ENCODE data around the gene SEZ6.

SEZ6 gene

GRCh38 chr17:28954886-28955285 lies 50.9 kb downstream of the SEZ6 start:
- DNase-seq (ENCODE audit: low read depth), result no peak
- TF ChIP-seq, protein P1, sequence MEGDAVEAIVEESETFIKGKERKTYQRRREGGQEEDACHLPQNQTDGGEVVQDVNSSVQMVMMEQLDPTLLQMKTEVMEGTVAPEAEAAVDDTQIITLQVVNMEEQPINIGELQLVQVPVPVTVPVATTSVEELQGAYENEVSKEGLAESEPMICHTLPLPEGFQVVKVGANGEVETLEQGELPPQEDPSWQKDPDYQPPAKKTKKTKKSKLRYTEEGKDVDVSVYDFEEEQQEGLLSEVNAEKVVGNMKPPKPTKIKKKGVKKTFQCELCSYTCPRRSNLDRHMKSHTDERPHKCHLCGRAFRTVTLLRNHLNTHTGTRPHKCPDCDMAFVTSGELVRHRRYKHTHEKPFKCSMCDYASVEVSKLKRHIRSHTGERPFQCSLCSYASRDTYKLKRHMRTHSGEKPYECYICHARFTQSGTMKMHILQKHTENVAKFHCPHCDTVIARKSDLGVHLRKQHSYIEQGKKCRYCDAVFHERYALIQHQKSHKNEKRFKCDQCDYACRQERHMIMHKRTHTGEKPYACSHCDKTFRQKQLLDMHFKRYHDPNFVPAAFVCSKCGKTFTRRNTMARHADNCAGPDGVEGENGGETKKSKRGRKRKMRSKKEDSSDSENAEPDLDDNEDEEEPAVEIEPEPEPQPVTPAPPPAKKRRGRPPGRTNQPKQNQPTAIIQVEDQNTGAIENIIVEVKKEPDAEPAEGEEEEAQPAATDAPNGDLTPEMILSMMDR (IDR thresholded peaks at IDR 0.05; ENCODE audit: control insufficient read depth, insufficient read depth, low read depth, low read length, missing control alignments), result no peak
- H3K4me3 ChIP-seq (ENCODE audit: control insufficient read depth, low read depth, low read length), result no peak overlapping the region

DNA sequence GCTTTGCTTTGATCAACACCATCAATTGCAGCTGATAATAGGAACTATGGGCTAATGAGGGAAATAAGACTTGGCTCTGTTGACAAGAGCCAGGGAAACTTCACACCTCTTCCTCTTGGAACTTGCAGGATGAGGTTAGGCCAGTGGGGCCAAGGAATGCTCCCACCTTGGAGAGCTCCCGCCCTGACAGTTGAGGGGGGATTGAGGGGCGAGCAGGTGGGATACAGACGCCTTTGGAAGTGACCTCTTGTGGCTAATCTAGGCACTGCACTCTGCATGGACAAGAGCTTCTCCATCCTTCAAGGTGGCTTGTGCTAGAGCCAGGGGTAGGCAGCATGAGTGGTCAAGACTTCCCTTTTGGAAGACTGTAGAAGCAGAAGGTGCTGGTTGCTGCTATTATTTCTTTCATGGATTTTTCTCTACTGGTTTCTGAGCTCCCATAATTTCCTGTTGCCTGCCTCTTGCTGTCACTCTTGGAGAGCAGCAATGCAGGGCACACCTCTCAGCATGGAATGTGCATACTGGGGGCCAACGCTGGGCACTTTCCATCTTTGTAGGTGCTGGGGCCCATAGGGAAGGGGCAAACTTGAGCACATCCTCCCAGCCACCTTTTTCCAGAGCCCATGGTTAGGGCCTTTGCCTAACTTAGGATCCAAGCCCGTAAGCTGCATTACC lies 52.3 kb downstream of the SEZ6 start:
- DNase-seq (ENCODE audit: low read depth), result no peak
- TF ChIP-seq, protein P1 (IDR thresholded peaks at IDR 0.05; ENCODE audit: control insufficient read depth, insufficient read depth, low read depth, low read length, missing control alignments), result peak; percentile 84
- no peak overlapping the region for H3K4me3 ChIP-seq (ENCODE audit: control insufficient read depth, low read depth, low read length)

DNA sequence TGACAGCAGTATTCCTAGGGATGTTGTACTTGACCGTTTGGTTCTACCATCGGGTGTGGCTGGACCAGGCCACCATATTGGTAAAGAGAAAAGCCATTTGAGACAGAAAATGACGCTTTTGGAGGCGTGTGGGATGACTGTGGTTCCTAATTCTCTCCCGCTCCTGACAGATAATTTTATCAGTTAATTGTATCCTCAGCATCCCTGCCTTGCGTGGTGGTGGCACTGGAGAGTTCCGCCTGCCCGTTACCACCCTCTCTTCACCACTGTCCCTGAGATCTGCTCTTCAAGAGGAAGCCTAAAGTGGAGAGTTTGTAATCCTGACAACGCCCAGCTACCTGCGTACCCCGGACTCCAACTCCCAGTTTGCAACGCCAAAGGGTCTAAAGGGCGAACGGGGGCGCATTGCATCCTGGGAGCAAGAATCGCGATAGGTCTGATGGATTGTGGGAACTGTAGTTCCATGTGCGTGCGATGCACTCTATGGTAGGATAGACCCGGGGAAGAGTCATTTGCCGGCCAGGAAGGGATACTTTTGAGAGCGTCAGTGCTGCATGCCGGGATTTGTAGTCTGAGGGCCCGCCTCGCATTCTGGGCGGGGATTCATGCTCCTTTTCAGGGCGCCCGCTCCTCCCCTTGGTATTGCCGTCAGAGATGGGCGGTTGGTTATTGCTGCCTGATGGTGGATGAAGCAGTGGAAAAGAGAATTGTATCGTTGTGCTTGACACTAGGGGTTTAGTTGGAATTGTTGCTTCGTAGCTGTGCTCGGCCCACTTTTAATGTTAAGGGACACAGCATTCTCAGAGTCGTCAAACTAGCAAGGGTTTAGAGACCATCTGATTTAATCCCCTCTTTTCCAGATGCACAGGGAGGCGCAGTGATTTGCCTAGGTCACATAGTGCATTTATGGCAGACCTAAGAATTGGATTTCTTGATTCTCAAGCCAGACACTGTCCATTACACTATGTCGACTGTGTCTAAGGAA lies 53.5 kb downstream of the SEZ6 start:
- peak overlapping the region; percentile 70 for H3K4me3 ChIP-seq (ENCODE audit: control insufficient read depth, low read depth, low read length)

DNA sequence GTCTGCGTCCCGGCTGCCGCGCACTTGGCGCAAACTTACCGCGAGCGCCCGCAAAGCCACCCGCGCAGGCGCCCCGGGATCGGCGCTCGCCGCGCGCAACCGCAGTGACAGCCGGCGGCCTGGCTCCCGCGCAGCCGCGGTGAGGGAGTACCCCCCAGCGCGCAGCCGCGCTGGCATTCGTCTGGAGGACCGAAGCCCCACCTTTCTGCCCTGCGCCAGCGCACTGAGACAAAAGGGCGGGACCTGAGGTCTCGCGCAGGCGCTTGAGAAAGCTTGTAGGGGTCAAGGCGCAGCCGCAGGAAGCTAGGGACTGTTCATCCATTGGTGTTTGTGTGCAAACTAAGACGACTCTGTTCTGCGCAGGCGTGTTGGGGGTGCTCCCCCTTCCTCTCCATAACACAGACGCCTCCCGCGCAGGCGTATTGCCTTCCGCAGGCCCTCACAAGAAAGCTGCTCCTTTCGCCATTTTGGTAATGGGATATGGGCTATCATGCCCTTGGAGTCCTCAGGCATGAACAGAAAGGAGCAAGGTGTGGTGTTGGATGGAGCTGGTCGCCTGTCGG lies 54.3 kb downstream of the SEZ6 start, which contains the start of gene PHF12:
TSS of gene PHF12 (minus strand) at position 91 of the 563 bp plus-strand sequence. CDS start 558 bp downstream, outside the sequence.
- peak; percentile 100 for DNase-seq (ENCODE audit: low read depth)
- TF ChIP-seq, protein P1 (IDR thresholded peaks at IDR 0.05; ENCODE audit: control insufficient read depth, insufficient read depth, low read depth, low read length, missing control alignments), result no peak
- peak within 1 kb of the TSS; percentile 93 for H3K4me3 ChIP-seq (ENCODE audit: control insufficient read depth, low read depth, low read length)

More for the DNA sequence above, 53.5 kb downstream of the SEZ6 start:
- TF ChIP-seq, protein P1 (IDR thresholded peaks at IDR 0.05; ENCODE audit: control insufficient read depth, insufficient read depth, low read depth, low read length, missing control alignments), result no peak
- peak; percentile 99 for DNase-seq (ENCODE audit: low read depth)

DNA sequence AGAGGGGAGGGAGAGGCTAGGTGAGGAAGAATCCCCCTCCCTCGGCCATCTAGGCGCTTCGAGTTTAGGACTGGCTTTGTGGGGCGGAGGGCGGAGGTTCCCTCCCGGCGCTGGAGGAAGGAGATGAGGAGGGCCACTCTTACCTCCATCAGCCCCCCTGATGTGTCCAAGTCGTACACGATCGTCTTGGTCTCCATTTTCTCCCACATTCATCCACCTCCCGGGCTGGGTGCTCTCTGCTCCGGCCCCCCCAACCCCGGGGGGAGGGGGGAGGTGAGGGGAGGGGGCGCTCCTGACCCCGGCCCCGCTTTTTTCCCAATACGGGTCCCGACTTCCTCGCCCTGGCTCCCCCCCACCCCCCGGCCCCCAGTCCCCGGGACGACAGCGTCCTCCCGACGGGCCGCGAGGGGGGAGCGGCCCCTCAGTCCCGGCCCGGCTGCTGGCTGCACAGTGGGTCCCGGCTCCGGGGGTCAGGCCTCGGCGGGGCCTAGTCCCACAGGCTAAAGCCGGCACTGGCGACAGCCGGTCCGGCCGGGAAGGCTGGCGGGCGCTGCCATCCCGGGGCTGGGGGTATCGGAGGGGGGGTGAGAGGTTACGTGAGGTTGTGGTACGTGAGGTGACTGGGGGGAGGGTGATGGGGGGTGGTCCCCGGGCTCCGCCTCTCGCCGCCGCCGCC lies 54.9 kb downstream of the SEZ6 start:
- TF ChIP-seq, protein P1 (IDR thresholded peaks at IDR 0.05; ENCODE audit: control insufficient read depth, insufficient read depth, low read depth, low read length, missing control alignments), result no peak
- H3K4me3 ChIP-seq (ENCODE audit: control insufficient read depth, low read depth, low read length), result peak overlapping the region; percentile 93
- DNase-seq (ENCODE audit: low read depth), result no peak

Data from AG09309 (cell line).